Measurements from ENCODE around the gene BPIFA1. TPM values are rescaled to one million over a fixed set of nuclear protein-coding genes. Genes with fewer than 3 reads are reported as not detected.

Gene BPIFA1
- polyA plus RNA-seq, 1 donor from 2014 or later, result not detected

Other genes starting within 250 kb of the BPIFA1 start
- not detected for gene SUN5, start 231.6 kb upstream of the BPIFA1 start, polyA plus RNA-seq
- gene BPIFB2, start 228.3 kb upstream of the BPIFA1 start, polyA plus RNA-seq, result not detected
- gene BPIFB6, start 204.3 kb upstream of the BPIFA1 start, polyA plus RNA-seq, result not detected
- gene BPIFB3, start 182.1 kb upstream of the BPIFA1 start, polyA plus RNA-seq, result not detected
- not detected for gene BPIFB4, start 156.4 kb upstream of the BPIFA1 start, polyA plus RNA-seq
- not detected for gene BPIFA2, start 67.8 kb upstream of the BPIFA1 start, polyA plus RNA-seq
- not detected for gene BPIFA3, start 18.6 kb upstream of the BPIFA1 start, polyA plus RNA-seq
- not detected for gene BPIFB1, start 47.2 kb downstream of the BPIFA1 start, polyA plus RNA-seq
- gene CDK5RAP1, start 165.5 kb downstream of the BPIFA1 start, polyA plus RNA-seq, result 29.0 TPM
- 13.2 TPM for gene SNTA1, start 207.8 kb downstream of the BPIFA1 start, polyA plus RNA-seq

Measured in IgD-negative memory B cell (primary cell).